Activated T-cell treated with anti-CD3 and anti-CD28 coated beads, Interleukin-2, amount 50 U/mL, for 24 hours (primary cell): Measurements from ENCODE around the gene TPSAB1.

Source experiments
- DNase-seq: peaks from one replicate; pipeline ENCODE4 v3.0.0-alpha.2; 2020
- H3K27ac Mint-ChIP-seq: 2 replicates; pipeline ENCODE4 v1.8.0; 2020; ENCODE audit warnings: mild to moderate bottlenecking, mixed read lengths
- H3K27me3 Mint-ChIP-seq: 2 replicates; pipeline ENCODE4 v1.8.0; 2020; ENCODE audit warnings: mixed read lengths
- H3K36me3 Mint-ChIP-seq: 2 replicates; pipeline ENCODE4 v1.8.0; 2020; ENCODE audit warnings: low read depth, mixed read lengths
- H3K4me1 Mint-ChIP-seq: 2 replicates; pipeline ENCODE4 v1.8.0; 2020; ENCODE audit warnings: low read depth, mixed read lengths
- H3K4me3 Mint-ChIP-seq: 2 replicates; pipeline ENCODE4 v1.8.0; 2020; ENCODE audit warnings: mild to moderate bottlenecking, moderate library complexity, mixed read lengths
- H3K9me3 Mint-ChIP-seq: 2 replicates; pipeline ENCODE4 v1.8.0; 2020; ENCODE audit warnings: mixed read lengths

The TPSAB1 gene

DNA sequence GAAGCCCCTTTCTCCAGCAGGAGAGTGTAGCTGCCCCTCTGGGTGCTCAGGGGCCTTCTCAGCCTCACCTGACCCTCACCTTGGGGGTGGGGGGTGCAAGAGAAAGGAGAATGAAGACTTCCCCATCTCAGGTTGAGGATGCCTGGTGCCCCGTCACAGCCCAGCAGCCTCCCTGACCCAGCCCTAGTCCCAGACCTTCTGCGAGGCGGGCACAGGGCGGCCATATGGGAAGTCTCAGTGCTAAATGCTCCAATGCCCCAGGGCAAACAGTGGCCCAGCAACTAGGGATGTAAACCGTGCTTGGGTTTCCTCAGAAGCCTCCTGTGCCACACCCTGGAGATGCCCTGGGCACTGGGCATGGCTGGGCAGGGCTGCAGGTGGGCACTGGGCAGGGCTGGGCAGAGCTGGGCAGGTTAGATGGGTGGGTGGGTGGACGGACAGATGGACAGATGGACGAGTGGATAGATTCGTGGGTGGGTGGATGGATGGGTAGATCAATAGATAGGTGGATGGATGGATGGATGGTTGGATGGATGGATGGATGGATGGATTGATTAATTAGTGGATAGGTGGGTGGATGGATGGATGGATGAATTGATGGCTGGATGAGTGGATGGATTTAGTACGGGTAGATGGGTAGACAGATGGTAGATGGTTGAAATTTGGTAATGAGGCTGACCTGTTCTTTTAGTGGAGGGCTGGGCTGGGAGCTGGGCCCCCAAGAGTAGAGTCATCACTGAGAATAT lies 32.1 kb downstream of the TPSAB1 start:
- H3K4me1 Mint-ChIP-seq = peaks cover 3% of the 10 kb centered on the region
- no peak for DNase-seq
- no peaks in the 10 kb centered on the region for H3K9me3 Mint-ChIP-seq
- no peak overlapping the region for H3K27ac Mint-ChIP-seq
- H3K36me3 Mint-ChIP-seq = no peaks in the 10 kb centered on the region
- H3K4me3 Mint-ChIP-seq = no peak overlapping the region
- peaks cover 33% of the 10 kb centered on the region for H3K27me3 Mint-ChIP-seq

DNA sequence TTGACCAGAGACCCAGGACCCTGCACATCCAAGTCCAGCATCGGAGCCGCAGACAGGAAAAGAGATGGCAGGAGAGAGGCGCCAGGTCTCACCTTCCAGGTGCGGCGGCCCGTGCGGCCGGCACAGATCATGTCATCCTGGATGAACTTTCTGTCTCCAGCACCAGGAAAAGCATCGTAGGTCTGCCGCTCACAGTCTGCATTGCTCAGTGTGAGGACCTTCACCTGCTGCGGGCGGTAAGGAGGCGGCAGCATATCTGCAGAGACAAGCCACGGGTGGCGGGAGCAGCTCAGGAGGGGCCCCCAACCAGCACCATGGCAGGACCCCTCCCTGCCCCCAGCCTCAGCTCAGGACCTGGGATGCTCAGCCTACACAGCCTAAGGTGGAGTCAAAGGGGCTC lies 33.3 kb downstream of the TPSAB1 start:
- H3K36me3 Mint-ChIP-seq = no peaks in the 10 kb centered on the region
- no peak overlapping the region for H3K27ac Mint-ChIP-seq
- DNase-seq = no peak
- H3K9me3 Mint-ChIP-seq = no peaks in the 10 kb centered on the region
- peaks cover 3% of the 10 kb centered on the region for H3K4me1 Mint-ChIP-seq
- H3K4me3 Mint-ChIP-seq = no peak overlapping the region
- H3K27me3 Mint-ChIP-seq = peaks cover 35% of the 10 kb centered on the region

DNA sequence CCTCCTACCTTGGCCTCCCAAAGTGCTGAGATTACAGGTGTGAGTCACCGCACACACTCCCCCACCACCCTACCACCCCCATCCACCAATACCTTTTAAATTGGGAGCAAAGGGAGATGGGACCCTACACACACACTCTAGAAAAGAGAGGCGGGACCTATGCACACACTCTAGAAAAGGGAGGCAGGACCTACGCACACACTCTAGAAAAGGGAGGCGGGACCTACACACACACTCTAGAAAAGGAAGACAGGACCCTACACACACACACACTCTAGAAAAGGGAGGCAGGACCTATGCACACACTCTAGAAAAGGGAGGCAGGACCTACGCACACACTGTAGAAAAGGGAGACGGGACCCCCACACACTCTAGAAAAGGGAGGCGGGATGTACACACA lies 34.3 kb downstream of the TPSAB1 start:
- H3K27me3 Mint-ChIP-seq = peaks cover 35% of the 10 kb centered on the region
- no peak overlapping the region for H3K4me3 Mint-ChIP-seq
- H3K9me3 Mint-ChIP-seq = no peaks in the 10 kb centered on the region
- no peak overlapping the region for H3K27ac Mint-ChIP-seq
- no peaks in the 10 kb centered on the region for H3K36me3 Mint-ChIP-seq
- DNase-seq = no peak
- H3K4me1 Mint-ChIP-seq = peaks cover 3% of the 10 kb centered on the region

DNA sequence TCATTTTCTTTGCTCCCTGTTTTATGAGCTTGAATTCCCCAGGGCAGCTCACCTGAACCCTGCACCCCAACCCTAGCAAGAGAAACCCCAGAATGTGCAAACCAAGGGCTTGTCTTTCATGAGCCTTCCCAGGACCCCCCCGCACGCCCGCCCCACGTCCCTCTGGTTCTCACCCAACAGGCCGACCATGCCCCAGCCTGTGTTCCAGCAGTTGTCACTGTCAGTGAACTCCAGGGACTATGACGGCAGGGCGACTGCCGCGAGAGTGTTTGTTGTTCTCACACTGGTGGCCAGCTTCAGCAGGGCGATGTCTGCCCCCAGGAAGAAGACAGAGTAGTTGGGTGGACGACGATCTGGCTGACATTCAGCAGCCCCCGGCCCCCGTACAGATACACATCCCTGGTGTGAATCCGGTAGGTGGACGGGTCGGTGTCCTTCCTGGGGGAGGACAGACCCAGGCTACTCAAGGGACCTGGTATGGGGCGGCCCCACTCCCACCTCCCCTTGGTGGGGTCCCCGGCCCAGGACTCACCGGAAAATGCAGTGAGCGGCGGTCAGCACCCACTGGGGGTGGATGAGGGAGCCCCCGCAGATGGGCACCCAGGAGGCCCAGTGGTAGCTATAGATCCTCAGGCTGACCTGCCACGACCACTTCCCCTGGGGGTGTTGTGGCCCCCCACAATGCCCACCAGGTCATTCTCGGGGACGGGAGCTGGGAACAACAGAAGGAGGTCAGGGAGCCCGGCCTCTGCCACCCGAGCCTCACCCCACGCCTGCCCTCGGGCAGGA lies 35.5 kb downstream of the TPSAB1 start:
- Mint-ChIP-seq H3K27me3 (peaks cover 33% of the 10 kb centered on the region), H3K36me3 (no peaks in the 10 kb centered on the region), H3K4me1 (peaks cover 3% of the 10 kb centered on the region), H3K27ac (no peak overlapping the region), H3K4me3 (no peak overlapping the region), H3K9me3 (no peaks in the 10 kb centered on the region)
- DNase-seq = no peak

DNA sequence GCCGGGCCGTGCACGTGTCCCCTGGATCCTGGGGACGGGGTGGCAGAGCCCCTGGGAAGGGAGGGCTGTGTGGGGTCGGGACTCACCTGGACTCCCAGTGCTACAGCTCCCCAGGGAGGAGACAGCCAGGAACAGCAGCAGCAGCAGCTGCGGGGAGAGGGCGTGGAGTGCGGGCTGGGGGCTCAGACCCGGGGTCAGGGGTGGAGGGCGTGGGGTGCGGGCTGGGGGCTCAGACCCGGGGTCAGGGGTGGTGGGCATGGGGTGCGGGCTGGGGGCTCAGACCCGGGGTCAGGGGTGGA lies 36.0 kb downstream of the TPSAB1 start:
- no peaks in the 10 kb centered on the region for H3K36me3 Mint-ChIP-seq
- H3K4me3 Mint-ChIP-seq = no peak overlapping the region
- no peaks in the 10 kb centered on the region for H3K9me3 Mint-ChIP-seq
- H3K4me1 Mint-ChIP-seq = peaks cover 3% of the 10 kb centered on the region
- no peak overlapping the region for H3K27ac Mint-ChIP-seq
- no peak for DNase-seq
- peaks cover 29% of the 10 kb centered on the region for H3K27me3 Mint-ChIP-seq

DNA sequence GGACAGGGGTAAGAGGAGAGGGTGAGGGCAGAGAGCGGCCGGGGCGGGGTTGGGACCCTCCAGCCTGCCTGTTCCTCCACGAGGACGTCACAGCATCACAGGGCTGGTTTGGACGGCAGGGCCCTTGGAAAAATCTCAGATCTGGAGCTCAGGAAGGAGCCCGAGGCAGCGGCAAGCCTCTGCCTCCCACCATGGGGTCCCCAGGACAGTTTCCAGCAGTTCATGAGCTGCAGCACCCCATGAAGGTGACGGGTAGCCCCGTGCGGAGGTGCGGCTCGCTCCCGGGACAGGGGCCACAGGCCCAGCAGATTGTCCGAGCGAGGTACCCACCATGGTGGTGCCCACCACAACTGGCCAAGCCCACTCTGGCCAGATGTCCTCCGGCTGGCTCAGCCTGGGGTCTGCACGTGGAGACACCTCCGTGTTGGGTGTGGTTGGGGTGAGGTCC lies 36.7 kb downstream of the TPSAB1 start:
- DNase-seq = no peak
- Mint-ChIP-seq H3K9me3 (no peaks in the 10 kb centered on the region), H3K27ac (no peak overlapping the region)

DNA sequence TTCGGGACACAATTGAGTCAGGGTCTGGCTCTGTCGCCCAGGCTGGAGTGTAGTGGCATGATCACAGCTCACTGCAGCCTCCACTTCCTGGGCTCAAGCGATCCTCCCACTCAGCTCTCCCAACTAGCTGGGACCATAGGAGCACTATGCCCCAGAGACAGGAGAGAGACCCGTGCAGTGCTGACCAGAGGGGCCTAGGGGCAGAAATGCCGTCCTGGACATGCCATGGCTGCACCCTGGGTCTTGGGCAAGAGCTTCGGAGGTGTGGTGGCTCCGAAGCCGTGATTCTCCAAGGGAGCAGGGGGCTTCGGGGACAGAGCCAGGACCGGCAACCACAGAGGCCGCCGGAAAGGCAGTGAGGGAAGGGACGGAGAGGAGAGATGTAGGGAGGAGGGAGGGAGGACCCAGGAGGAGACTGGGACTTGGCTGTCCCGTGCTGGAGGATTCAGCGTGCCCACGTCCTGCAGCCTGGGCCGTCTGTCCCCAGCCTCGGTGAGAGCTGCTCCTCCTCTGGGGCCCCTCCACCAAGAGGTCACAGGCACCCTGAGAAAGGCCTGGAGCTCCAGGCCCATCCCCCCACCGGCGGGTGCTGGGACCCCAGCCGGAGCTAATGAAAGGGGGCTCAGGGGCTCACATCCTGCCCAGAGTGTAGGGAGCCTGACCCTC lies 37.2 kb downstream of the TPSAB1 start:
- Mint-ChIP-seq H3K27ac (no peak overlapping the region), H3K9me3 (no peaks in the 10 kb centered on the region), H3K4me1 (no peaks in the 10 kb centered on the region), H3K27me3 (peaks cover 28% of the 10 kb centered on the region), H3K4me3 (no peak overlapping the region), H3K36me3 (no peaks in the 10 kb centered on the region)
- no peak for DNase-seq

More for the DNA sequence above, 36.7 kb downstream of the TPSAB1 start:
- no peak overlapping the region for H3K4me3 Mint-ChIP-seq
- peaks cover under 1% of the 10 kb centered on the region for H3K4me1 Mint-ChIP-seq
- no peaks in the 10 kb centered on the region for H3K36me3 Mint-ChIP-seq
- H3K27me3 Mint-ChIP-seq = peaks cover 29% of the 10 kb centered on the region

DNA sequence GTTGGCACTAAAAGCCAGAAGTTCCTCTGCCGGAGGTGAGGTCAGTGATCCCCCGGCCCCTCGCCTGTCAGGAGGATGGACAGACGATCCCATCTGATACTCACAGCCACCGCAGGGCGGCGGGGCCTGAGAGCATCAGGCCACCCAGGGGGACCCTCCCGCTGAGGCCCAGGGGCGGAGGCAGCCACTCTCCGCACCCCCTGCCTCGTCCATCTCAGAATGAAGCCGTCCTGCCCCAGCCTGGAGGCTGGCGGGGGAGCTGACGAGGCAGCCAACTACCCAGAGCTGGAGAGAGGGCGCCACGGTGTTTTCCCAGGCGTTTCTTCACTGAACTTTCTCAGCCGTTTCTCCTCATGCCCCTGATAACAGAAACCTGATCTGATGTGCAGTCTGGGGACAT lies 38.0 kb downstream of the TPSAB1 start:
- no peak overlapping the region for H3K27ac Mint-ChIP-seq
- no peaks in the 10 kb centered on the region for H3K36me3 Mint-ChIP-seq
- DNase-seq = no peak
- H3K4me1 Mint-ChIP-seq = no peaks in the 10 kb centered on the region
- H3K27me3 Mint-ChIP-seq = peaks cover 21% of the 10 kb centered on the region
- no peaks in the 10 kb centered on the region for H3K9me3 Mint-ChIP-seq
- H3K4me3 Mint-ChIP-seq = no peak overlapping the region

DNA sequence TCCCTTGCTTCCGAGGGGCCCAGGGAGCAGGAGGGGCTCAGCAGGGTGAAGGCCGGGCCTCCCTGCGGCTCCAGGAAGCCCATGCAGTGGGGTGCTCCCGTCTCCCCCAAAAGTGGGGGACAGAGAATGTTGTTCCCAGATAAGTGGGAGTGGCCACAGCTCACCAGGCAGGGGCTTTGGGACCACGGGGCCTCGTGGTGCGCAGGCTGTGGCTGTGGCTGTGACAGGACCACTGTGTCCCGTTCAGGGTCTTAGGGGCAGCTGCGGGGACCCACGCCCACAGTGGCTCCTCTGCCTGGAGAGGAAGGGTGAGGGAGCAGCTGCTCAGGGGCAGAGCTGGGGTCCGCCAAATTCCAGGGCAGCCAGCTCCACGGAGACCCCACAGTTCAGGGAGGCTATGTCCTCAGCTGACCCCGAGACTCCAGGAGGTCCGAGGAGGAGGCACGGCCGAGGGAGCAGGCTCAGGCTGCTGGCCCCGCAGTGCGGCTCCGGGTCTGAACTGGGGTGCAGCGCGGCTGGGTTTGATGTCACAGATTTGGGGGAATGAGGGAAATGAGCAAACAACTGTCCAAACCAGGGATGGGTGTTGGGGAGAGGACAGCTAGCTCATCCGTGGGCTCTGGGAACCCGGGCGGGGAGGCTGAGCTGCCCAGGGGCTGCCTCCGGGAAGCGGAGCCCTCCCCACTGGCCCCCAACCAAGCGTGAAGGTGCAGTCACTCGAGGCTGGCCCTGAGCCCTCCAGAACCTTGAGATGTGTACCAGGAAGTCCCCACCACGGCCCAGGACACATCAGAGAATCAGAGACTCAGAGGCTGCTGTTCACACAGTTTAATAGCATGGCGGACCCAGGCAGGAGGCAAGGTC lies 38.8 kb downstream of the TPSAB1 start:
- Mint-ChIP-seq H3K4me3 (no peak overlapping the region), H3K36me3 (no peaks in the 10 kb centered on the region), H3K9me3 (no peaks in the 10 kb centered on the region), H3K27me3 (peaks cover 21% of the 10 kb centered on the region), H3K27ac (no peak overlapping the region), H3K4me1 (no peaks in the 10 kb centered on the region)
- DNase-seq = no peak

DNA sequence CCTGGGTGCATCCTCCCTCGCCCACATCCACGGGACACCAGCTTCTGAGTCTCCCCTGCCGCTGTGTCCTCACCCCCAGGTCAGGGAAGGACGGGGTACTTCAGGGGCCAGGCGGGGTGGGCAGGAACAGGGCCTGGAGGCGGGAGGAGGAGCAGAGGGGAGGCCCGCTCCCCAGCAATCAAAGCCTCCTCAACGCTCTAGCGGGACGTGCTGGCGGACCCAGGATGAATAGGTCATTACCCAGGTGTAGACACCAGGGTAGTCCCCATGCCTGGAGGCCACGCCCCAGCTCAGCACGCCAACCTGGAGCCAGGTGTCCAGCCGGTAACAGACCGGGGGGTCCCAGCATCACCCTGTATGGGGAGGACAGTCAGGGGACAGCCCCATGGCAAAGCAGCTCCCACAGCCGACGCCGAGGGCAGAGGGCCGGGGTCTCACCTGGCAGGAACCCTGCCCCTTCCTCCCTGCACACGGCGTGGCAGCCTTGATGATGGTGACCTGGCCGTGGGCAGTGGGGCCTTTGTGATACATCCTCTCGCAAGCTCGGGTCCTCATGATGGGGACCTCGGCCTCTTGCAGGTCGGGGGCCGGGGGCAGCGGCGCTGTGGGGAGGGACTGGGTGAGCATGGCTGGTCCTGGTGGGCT lies 39.6 kb downstream of the TPSAB1 start:
- peaks cover 21% of the 10 kb centered on the region for H3K27me3 Mint-ChIP-seq
- no peak overlapping the region for H3K4me3 Mint-ChIP-seq
- H3K9me3 Mint-ChIP-seq = no peaks in the 10 kb centered on the region
- no peaks in the 10 kb centered on the region for H3K4me1 Mint-ChIP-seq
- H3K36me3 Mint-ChIP-seq = no peaks in the 10 kb centered on the region
- no peak overlapping the region for H3K27ac Mint-ChIP-seq
- no peak for DNase-seq

DNA sequence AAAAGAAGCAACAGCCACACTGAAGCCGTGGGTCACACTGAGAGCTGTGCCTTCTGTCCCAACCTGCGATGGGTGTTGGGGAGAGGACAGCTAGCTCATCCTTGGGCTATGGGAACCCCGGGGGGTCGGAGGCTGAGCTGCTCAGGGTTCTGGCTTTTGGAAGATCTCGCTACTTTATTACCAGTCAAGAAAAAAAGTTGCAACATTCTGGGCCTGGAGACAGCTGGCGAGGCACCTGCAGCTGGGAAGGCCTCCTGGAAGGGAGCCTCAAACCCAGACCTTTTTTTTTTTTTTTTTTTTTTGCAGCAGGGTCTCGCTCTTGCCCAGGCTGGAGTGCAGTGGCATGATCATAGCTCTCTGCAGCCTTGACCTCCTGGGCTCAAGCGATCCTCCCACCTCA lies 40.3 kb downstream of the TPSAB1 start:
- H3K36me3 Mint-ChIP-seq = no peaks in the 10 kb centered on the region
- no peaks in the 10 kb centered on the region for H3K4me1 Mint-ChIP-seq
- H3K27me3 Mint-ChIP-seq = peaks cover 18% of the 10 kb centered on the region
- no peak for DNase-seq
- H3K9me3 Mint-ChIP-seq = no peaks in the 10 kb centered on the region
- H3K27ac Mint-ChIP-seq = no peak overlapping the region
- no peak overlapping the region for H3K4me3 Mint-ChIP-seq

DNA sequence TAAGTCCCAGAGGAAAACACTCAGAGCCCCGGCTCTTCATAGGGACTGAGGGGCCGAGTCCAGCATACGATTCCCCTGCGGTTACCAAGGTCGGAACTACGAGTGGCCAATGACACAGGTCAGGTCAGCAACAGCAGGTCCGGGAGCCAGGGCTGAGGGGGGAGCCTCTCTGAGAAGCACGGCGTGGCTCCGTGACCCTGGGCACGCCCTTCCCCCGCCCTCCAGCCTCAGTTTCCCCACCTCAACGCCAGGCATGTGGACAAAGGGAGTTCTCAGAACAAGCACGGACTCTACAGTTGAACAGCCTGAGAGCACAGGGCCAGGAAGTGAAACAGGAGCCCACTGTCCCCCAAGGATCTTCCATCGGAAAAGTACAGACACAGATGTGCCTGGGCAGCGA lies 41.0 kb downstream of the TPSAB1 start:
- H3K36me3 Mint-ChIP-seq = no peaks in the 10 kb centered on the region
- no peak overlapping the region for H3K4me3 Mint-ChIP-seq
- H3K4me1 Mint-ChIP-seq = no peaks in the 10 kb centered on the region
- no peaks in the 10 kb centered on the region for H3K9me3 Mint-ChIP-seq
- H3K27me3 Mint-ChIP-seq = peaks cover 16% of the 10 kb centered on the region
- DNase-seq = no peak
- no peak overlapping the region for H3K27ac Mint-ChIP-seq

DNA sequence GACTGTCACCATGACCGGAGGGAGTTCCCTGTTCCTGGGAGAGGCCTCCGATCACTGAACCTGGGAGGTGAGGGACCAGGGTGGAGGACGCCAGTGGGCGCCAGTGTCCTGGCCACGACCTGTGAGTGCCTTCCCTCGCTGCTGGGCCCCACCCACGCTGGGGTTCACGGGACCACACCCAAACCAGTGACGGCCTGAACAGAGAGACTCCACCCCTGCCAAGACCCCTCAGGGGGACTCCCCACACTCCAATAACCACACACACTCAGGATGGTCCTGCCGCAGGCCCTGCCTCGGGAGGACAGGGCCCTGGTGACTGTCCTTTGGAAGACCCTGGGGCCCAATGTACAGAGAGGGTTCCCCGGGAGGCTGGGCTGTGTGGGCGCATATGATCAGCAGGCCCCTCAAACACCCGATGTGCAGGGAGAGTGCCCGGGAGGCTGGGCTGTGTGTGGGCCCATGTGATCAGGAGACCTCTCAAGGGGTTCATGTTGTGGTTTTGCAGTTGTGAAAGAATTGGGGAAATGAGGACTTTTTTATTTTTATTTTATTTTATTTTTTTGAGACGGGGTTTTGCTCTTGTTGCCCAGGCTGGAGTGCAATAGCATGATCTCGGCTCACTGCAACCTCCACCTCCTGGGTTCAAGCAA lies 41.9 kb downstream of the TPSAB1 start:
- Mint-ChIP-seq H3K9me3 (no peaks in the 10 kb centered on the region), H3K27me3 (peaks cover 13% of the 10 kb centered on the region), H3K4me3 (no peak overlapping the region), H3K36me3 (no peaks in the 10 kb centered on the region), H3K27ac (no peak overlapping the region), H3K4me1 (no peaks in the 10 kb centered on the region)
- no peak for DNase-seq
